SK-N-SH treated with all-trans-retinoic acid at 6 μM for 48 hours (cell line): ENCODE results near the gene DNASE1L3.
A peak's percentile ranks its signal among the peaks of the same experiment; 100 is the strongest.

ENCODE experiments used
- ATAC-seq: fragments of 200-7000 bp; cut with Tn5 transposase; 3 replicates; pipeline ENCODE4 v1.9.1; 2020; ENCODE audit warnings: mild to moderate bottlenecking, moderate library complexity
- ARNTL ChIP-seq: fragments of 450-650 bp; formaldehyde crosslinking; IDR thresholded peaks from 2 replicates; pipeline ENCODE4 v1.5.0; 2020; ENCODE audit warnings: low read depth, mild to moderate bottlenecking, moderate library complexity, borderline replicate concordance
- BACH2 ChIP-seq: fragments of 250-450 bp; sonication (Bioruptor Pico); IDR thresholded peaks from 2 replicates; pipeline ENCODE4 v1.9.0; 2021; ENCODE audit warnings: mild to moderate bottlenecking, borderline replicate concordance
- CREB5 ChIP-seq: fragments of 250-450 bp; sonication (Bioruptor Pico); IDR thresholded peaks from 2 replicates; pipeline ENCODE4 v1.5.1; 2020; ENCODE audit warnings: low read depth, mild to moderate bottlenecking, moderate library complexity
- CSDC2 ChIP-seq: fragments of 250-450 bp; sonication (Bioruptor Pico); IDR thresholded peaks from 2 replicates; pipeline ENCODE4 v1.5.0; 2020; ENCODE audit warnings: mild to moderate bottlenecking, moderate library complexity
- CSRNP3 ChIP-seq: fragments of 250-450 bp; sonication (Bioruptor Pico); IDR thresholded peaks from 2 replicates; pipeline ENCODE4 v1.5.1; 2021; ENCODE audit warnings: mild to moderate bottlenecking, moderate library complexity
- ESRRG ChIP-seq: fragments of 250-450 bp; sonication (Bioruptor Pico); IDR thresholded peaks from 2 replicates; pipeline ENCODE4 v1.6.1; 2021; ENCODE audit warnings: mild to moderate bottlenecking
- GLIS3 ChIP-seq: fragments of 250-450 bp; sonication (Bioruptor Pico); IDR thresholded peaks from 2 replicates; pipeline ENCODE4 v1.5.0; 2020; ENCODE audit warnings: mild to moderate bottlenecking, moderate library complexity
- ISL1 ChIP-seq: fragments of 250-450 bp; sonication (Bioruptor Pico); IDR thresholded peaks from 2 replicates; pipeline ENCODE4 v2.1.2; 2022; ENCODE audit warnings: mild to moderate bottlenecking, moderate library complexity
- OSR1 ChIP-seq: fragments of 250-450 bp; sonication (Bioruptor Pico); IDR thresholded peaks from 2 replicates; pipeline ENCODE4 v1.8.0; 2022; ENCODE audit warnings: moderate library complexity, mild to moderate bottlenecking, inconsistent platforms
- PATZ1 ChIP-seq: fragments of 250-450 bp; sonication (Bioruptor Pico); IDR thresholded peaks from 2 replicates; pipeline ENCODE4 v1.8.0; 2020; ENCODE audit warnings: mild to moderate bottlenecking, moderate library complexity, borderline replicate concordance
- POU6F1 ChIP-seq: fragments of 250-450 bp; sonication (Bioruptor Pico); IDR thresholded peaks from 2 replicates; pipeline ENCODE4 v1.8.0; 2021; ENCODE audit warnings: low read depth, mild to moderate bottlenecking, moderate library complexity, borderline replicate concordance
- PPARA ChIP-seq: fragments of 250-450 bp; sonication (Bioruptor Pico); IDR thresholded peaks from 2 replicates; pipeline ENCODE4 v1.5.0; 2020; ENCODE audit warnings: mild to moderate bottlenecking, borderline replicate concordance
- RARB ChIP-seq: fragments of 250-450 bp; sonication (Bioruptor Pico); IDR thresholded peaks from 2 replicates; pipeline ENCODE4 v1.8.0; 2021; ENCODE audit warnings: mild to moderate bottlenecking, moderate library complexity
- SNAI2 ChIP-seq: fragments of 250-450 bp; sonication (Bioruptor Pico); IDR thresholded peaks from 2 replicates; pipeline ENCODE4 v1.5.0; 2020; ENCODE audit warnings: mild to moderate bottlenecking, moderate library complexity
- TCF4 ChIP-seq: fragments of 250-450 bp; sonication (Bioruptor Pico); IDR thresholded peaks from 2 replicates; pipeline ENCODE4 v1.8.0; 2021; ENCODE audit warnings: mild to moderate bottlenecking, moderate library complexity, borderline replicate concordance
- TOX ChIP-seq: fragments of 250-450 bp; sonication (Bioruptor Pico); IDR thresholded peaks from 2 replicates; pipeline ENCODE4 v1.8.0; 2021; ENCODE audit warnings: mild to moderate bottlenecking, moderate library complexity, borderline replicate concordance
- TSHZ2 ChIP-seq: fragments of 250-450 bp; sonication (Bioruptor Pico); IDR thresholded peaks from 2 replicates; pipeline ENCODE4 v1.5.0; 2020; ENCODE audit warnings: mild to moderate bottlenecking, moderate library complexity
- ZC3H10 ChIP-seq: fragments of 250-450 bp; sonication (Bioruptor Pico); IDR thresholded peaks from 2 replicates; pipeline ENCODE4 v1.5.1; 2021; ENCODE audit warnings: mild to moderate bottlenecking, moderate library complexity
- ZFP3 ChIP-seq: fragments of 250-450 bp; sonication (Bioruptor Pico); IDR thresholded peaks from 2 replicates; pipeline ENCODE4 v1.5.0; 2020; ENCODE audit warnings: mild to moderate bottlenecking, moderate library complexity
- ZFP30 ChIP-seq: fragments of 450-650 bp; formaldehyde crosslinking; IDR thresholded peaks from 2 replicates; pipeline ENCODE4 v1.5.0; 2022; ENCODE audit warnings: mild to moderate bottlenecking, moderate library complexity
- ZNF565 ChIP-seq: fragments of 450-650 bp; formaldehyde crosslinking; conservative IDR thresholded peaks from 2 replicates; pipeline ENCODE4 v1.5.0; 2020; ENCODE audit warnings: low read depth, mild to moderate bottlenecking, moderate library complexity
- ZNF70 ChIP-seq: fragments of 450-650 bp; formaldehyde crosslinking; IDR thresholded peaks from 2 replicates; pipeline ENCODE4 v1.5.0; 2020; ENCODE audit warnings: mild to moderate bottlenecking, moderate library complexity
- ZNF8 ChIP-seq: fragments of 450-650 bp; formaldehyde crosslinking; IDR thresholded peaks from 2 replicates; pipeline ENCODE4 v1.5.0; 2020; ENCODE audit warnings: mild to moderate bottlenecking, moderate library complexity

The DNASE1L3 gene

GRCh38 chr3:58176827-58177489 lies 33.8 kb downstream of the DNASE1L3 start:
- peak; percentile 4; the same call in 1 of the 3 replicates for ATAC-seq
- TF ChIP-seq BACH2 (CRISPR knock-in tag): no peak
- no peak for TF ChIP-seq GLIS3
- TF ChIP-seq, all 23 proteins: peak for 0

GRCh38 chr3:58176185-58176530 lies 34.6 kb downstream of the DNASE1L3 start:
- ATAC-seq: no peak
- TF ChIP-seq PATZ1: no peak
- no peak for TF ChIP-seq ARNTL (CRISPR knock-in tag)
- no peak for TF ChIP-seq PPARA (CRISPR knock-in tag)
- TF ChIP-seq GLIS3: no peak
- TF ChIP-seq ZNF8 (CRISPR knock-in tag): no peak
- TF ChIP-seq CREB5 (CRISPR knock-in tag): no peak
- no peak for TF ChIP-seq CSDC2 (CRISPR knock-in tag)
- TF ChIP-seq SNAI2 (CRISPR knock-in tag): no peak
- no peak for TF ChIP-seq ZC3H10 (CRISPR knock-in tag)
- no peak for TF ChIP-seq RARB (CRISPR knock-in tag)
- TF ChIP-seq ISL1 (CRISPR knock-in tag): no peak
- TF ChIP-seq POU6F1 (CRISPR knock-in tag): no peak
- TF ChIP-seq OSR1: no peak
- TF ChIP-seq ZNF565 (CRISPR knock-in tag): no peak
- no peak for TF ChIP-seq BACH2 (CRISPR knock-in tag)
- no peak for TF ChIP-seq TCF4
- no peak for TF ChIP-seq TSHZ2
- TF ChIP-seq, all 23 proteins: peak for 0

- no peak for ATAC-seq
- TF ChIP-seq GLIS3: no peak
- TF ChIP-seq PPARA (CRISPR knock-in tag): no peak
- TF ChIP-seq PATZ1: no peak
- no peak for TF ChIP-seq CSRNP3 (CRISPR knock-in tag)
- TF ChIP-seq RARB (CRISPR knock-in tag): no peak
- no peak for TF ChIP-seq ESRRG (CRISPR knock-in tag)
- TF ChIP-seq CREB5 (CRISPR knock-in tag): no peak
- TF ChIP-seq OSR1: no peak
- TF ChIP-seq ZNF70 (CRISPR knock-in tag): no peak
- no peak; the same call in 1 of the 2 replicates for TF ChIP-seq TOX
- TF ChIP-seq ISL1 (CRISPR knock-in tag): no peak
- TF ChIP-seq ZFP3 (CRISPR knock-in tag): no peak
- TF ChIP-seq ZFP30 (CRISPR knock-in tag): no peak
Observed at GRCh38 chr3:58175437-58176184, 35.2 kb downstream of the DNASE1L3 start.
